HEK293 (cell line): Measurements from ENCODE around the gene SHMT2.

ENCODE experiments used
- CTCF ChIA-PET: fragments of 350-600 bp; formaldehyde crosslinking; extraction: SDS; loops from one replicate; lab custom pipeline; 2021; ENCODE audit warnings: antibody characterized with exemption; lab: Yijun Ruan, JAX
- POLR2A ChIA-PET: fragments of 300-600 bp; formaldehyde crosslinking; extraction: SDS; loops from one replicate; lab custom pipeline; 2020; ENCODE audit warnings: antibody characterized with exemption, inconsistent platforms; lab: Yijun Ruan, JAX
- H3K27ac ChIP-seq: fragments of 200-500 bp; sonication (Bioruptor generic); 2 replicates; pipeline ENCODE4 v1.5.1; 2014; ENCODE audit warnings: low read depth, low read length, control low read depth, inconsistent platforms; ENCODE audit errors: extremely low read depth
- H3K36me3 ChIP-seq, 2 experiments: fragments of 200-500 bp in 1 of 2; sonication (Bioruptor generic) in 1 of 2; 1 replicate in 1 of 2; 2 replicates in 1 of 2; pipeline ENCODE4 v1.5.1; 2014 to 2017; ENCODE audit warnings: inconsistent platforms in 2 of 2, low read length in 2 of 2; ENCODE audit not compliant: control insufficient read depth in 2 of 2, insufficient read depth in 1 of 2
- H3K4me1 ChIP-seq: fragments of 200-500 bp; sonication (Bioruptor generic); 2 replicates; pipeline ENCODE4 v1.5.1; 2014; ENCODE audit warnings: mild to moderate bottlenecking, low read length, inconsistent platforms; ENCODE audit not compliant: control insufficient read depth, insufficient read depth
- H3K4me3 ChIP-seq: 2 replicates; pipeline ENCODE4 v1.5.1; 2011; ENCODE audit warnings: low read depth, mild to moderate bottlenecking, control low read depth, low read length, moderate library complexity
- H3K9me3 ChIP-seq: fragments of 200-500 bp; sonication (Bioruptor generic); 2 replicates; pipeline ENCODE4 v1.5.1; 2014; ENCODE audit warnings: low read depth, low read length, inconsistent platforms; ENCODE audit not compliant: control insufficient read depth, insufficient read depth
- ATF2 ChIP-seq: fragments of 450-650 bp; formaldehyde crosslinking; IDR thresholded peaks from 2 replicates; pipeline ENCODE4 v1.5.1; 2016; ENCODE audit warnings: missing biosample characterization, missing genetic modification characterization, low read depth
- KLF1 ChIP-seq: fragments of 450-650 bp; formaldehyde crosslinking; IDR thresholded peaks from 2 replicates; pipeline ENCODE4 v1.5.1; 2016; ENCODE audit warnings: missing biosample characterization, missing genetic modification characterization
- PRDM10 ChIP-seq: fragments of 450-650 bp; formaldehyde crosslinking; IDR thresholded peaks from 2 replicates; pipeline ENCODE4 v1.5.1; 2016; ENCODE audit warnings: missing biosample characterization, missing genetic modification characterization
- SP2 ChIP-seq: fragments of 450-650 bp; formaldehyde crosslinking; IDR thresholded peaks from 2 replicates; pipeline ENCODE4 v1.5.1; 2016; ENCODE audit warnings: missing biosample characterization, missing genetic modification characterization
- ZFHX2 ChIP-seq: fragments of 450-650 bp; formaldehyde crosslinking; conservative IDR thresholded peaks from 2 replicates; pipeline ENCODE4 v1.5.1; 2016; ENCODE audit warnings: missing biosample characterization, missing genetic modification characterization
- ZNF211 ChIP-seq: fragments of 450-650 bp; formaldehyde crosslinking; IDR thresholded peaks from 2 replicates; pipeline ENCODE4 v1.5.1; 2016; ENCODE audit warnings: low read depth, missing biosample characterization, missing genetic modification characterization
- ZNF23 ChIP-seq: fragments of 450-650 bp; formaldehyde crosslinking; IDR thresholded peaks from 2 replicates; pipeline ENCODE4 v1.5.1; 2016; ENCODE audit warnings: missing biosample characterization, missing genetic modification characterization, borderline replicate concordance
- ZNF280D ChIP-seq: fragments of 450-650 bp; formaldehyde crosslinking; IDR thresholded peaks from 2 replicates; pipeline ENCODE4 v1.5.1; 2016; ENCODE audit warnings: missing biosample characterization, missing genetic modification characterization
- ZNF324 ChIP-seq: fragments of 450-650 bp; formaldehyde crosslinking; IDR thresholded peaks from 2 replicates; pipeline ENCODE4 v1.5.1; 2016; ENCODE audit warnings: missing biosample characterization, missing genetic modification characterization
- ZNF366 ChIP-seq: fragments of 450-650 bp; formaldehyde crosslinking; conservative IDR thresholded peaks from 2 replicates; pipeline ENCODE4 v1.5.1; 2016; ENCODE audit warnings: missing biosample characterization, missing genetic modification characterization
- ZNF561 ChIP-seq: fragments of 450-650 bp; IDR thresholded peaks from 2 replicates; pipeline ENCODE4 v1.5.1; 2018; ENCODE audit warnings: missing biosample characterization, missing genetic modification characterization, borderline replicate concordance
- ZNF585B ChIP-seq: fragments of 450-650 bp; formaldehyde crosslinking; IDR thresholded peaks from 2 replicates; pipeline ENCODE4 v1.5.1; 2016; ENCODE audit warnings: missing biosample characterization, missing genetic modification characterization
- ZNF623 ChIP-seq: fragments of 450-650 bp; formaldehyde crosslinking; IDR thresholded peaks from 2 replicates; pipeline ENCODE4 v1.5.1; 2016; ENCODE audit warnings: missing biosample characterization, missing genetic modification characterization
- ZNF76 ChIP-seq: fragments of 450-650 bp; formaldehyde crosslinking; IDR thresholded peaks from 2 replicates; pipeline ENCODE4; 2016; ENCODE audit warnings: low read depth, missing biosample characterization, missing genetic modification characterization, borderline replicate concordance
- ZNF843 ChIP-seq: fragments of 450-650 bp; formaldehyde crosslinking; IDR thresholded peaks from 2 replicates; pipeline ENCODE4 v1.5.1; 2016; ENCODE audit warnings: missing biosample characterization, missing genetic modification characterization

SHMT2 gene

DNA sequence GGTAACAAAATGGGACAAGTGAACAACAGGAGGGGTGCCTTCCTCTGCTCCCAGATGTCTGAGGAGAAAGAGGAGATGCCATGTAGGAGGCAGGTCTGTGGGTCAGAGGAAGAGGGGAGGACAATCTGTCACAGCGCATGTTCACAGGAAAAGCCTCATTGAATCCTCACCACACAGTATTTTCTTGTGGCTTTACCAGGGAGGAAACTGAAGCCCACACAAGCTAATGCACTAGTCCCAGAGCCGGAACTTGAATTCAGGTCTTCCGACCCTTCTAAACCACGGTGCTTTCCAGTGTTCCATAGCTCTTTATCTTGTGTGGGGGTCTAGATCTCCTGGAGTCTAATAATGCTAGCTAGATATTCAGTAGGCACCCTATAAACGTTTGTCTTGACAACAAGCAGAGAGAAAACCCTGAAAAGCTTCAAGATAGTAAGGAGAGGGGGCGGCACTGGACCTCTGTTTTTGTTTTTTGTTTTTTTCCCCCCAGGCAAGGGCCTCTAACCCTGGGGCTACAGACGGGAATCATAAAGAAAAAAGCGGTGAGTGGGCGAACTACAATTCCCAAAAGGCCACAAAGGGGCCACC lies 371 bp upstream of the SHMT2 start:
- ChIA-PET POLR2A (interaction anchor here (0.6 to 3.5 kb wide), 10 partner anchors 8 to 593 kb away, joined by 3 to 72 read pairs (median 7); partner anchors contain the start of genes DDIT3, GLI1, INHBE and NXPH4), CTCF (interaction anchor here (0.5 to 23.3 kb wide), 12 partner anchors 11 to 507 kb away, joined by 3 to 628 read pairs (median 3); partner anchors contain the start of gene NXPH4)
- Histone ChIP-seq H3K9me3 (no peaks in the 10 kb centered on the region), H3K4me1 (peaks cover 11% of the 10 kb centered on the region), H3K4me3 (no peak overlapping the region), H3K27ac (peak overlapping the region; percentile 87; the same call in 1 of the 2 replicates), H3K36me3 (peaks cover 0 to 35% of the 10 kb centered on the region in 2 experiments; a peak in 1 of 3 replicates)
- peak; percentile 80 for TF ChIP-seq PRDM10 (tag by site-specific recombination)
- TF ChIP-seq ZNF211 = no peak
- no peak for TF ChIP-seq ZNF843 (tag by site-specific recombination)
- TF ChIP-seq ZNF623 = no peak
- no peak for TF ChIP-seq ZNF324 (tag by site-specific recombination)
- TF ChIP-seq SP2 (tag by site-specific recombination) = no peak
- TF ChIP-seq ZNF366 (tag by site-specific recombination) = 0 out of 2 replicates have a peak, but pooled peaks have one; percentile 26
- no peak for TF ChIP-seq ZNF280D (tag by site-specific recombination)
- no peak for TF ChIP-seq ATF2 (tag by site-specific recombination)
- TF ChIP-seq ZNF561 (tag by site-specific recombination) = 0 out of 2 replicates have a peak, but pooled peaks have one; percentile 1
- no peak for TF ChIP-seq ZNF23 (tag by site-specific recombination)
- no peak for TF ChIP-seq ZNF585B
- TF ChIP-seq KLF1 = no peak
- TF ChIP-seq ZFHX2 = 0 out of 2 replicates have a peak, but pooled peaks have one; percentile 17
- TF ChIP-seq ZNF76 (tag by site-specific recombination) = peak; percentile 84
